Bronchial epithelial cell (primary cell): Measurements from ENCODE around the gene CACNA1C. TPM values are rescaled to one million over a fixed set of nuclear protein-coding genes. Genes with fewer than 3 reads are reported as not detected.

Experiments
- DNase-seq: peaks from one replicate; pipeline ENCODE4 v3.0.0-alpha.2; 2010; ENCODE audit warnings: low read depth
- FAIRE-seq: peaks from 2 replicates; lab custom pipeline; 2011; peaks lifted over from hg19 to GRCh38; lab: Jason Lieb, UNC
- H3K27me3 ChIP-seq: 2 replicates; pipeline ENCODE4 v1.5.1; 2011; ENCODE audit warnings: low read length; ENCODE audit not compliant: control insufficient read depth, insufficient read depth
- H3K36me3 ChIP-seq: 2 replicates; pipeline ENCODE4 v1.5.1; 2011; ENCODE audit warnings: low read length; ENCODE audit not compliant: control insufficient read depth, insufficient read depth
- H3K4me3 ChIP-seq: 2 replicates; pipeline ENCODE4 v1.5.1; 2011; ENCODE audit warnings: mild to moderate bottlenecking, low read depth, low read length, control low read depth
- CTCF ChIP-seq: IDR thresholded peaks from 2 replicates; pipeline ENCODE4 v1.5.1; 2011; ENCODE audit warnings: mild to moderate bottlenecking, moderate library complexity, low read length, control low read depth, inconsistent platforms; ENCODE audit not compliant: insufficient read depth, severe bottlenecking
- total RNA-seq: library from RNA; depleted of rRNA; stranded (reverse); fragments of >200 nt; gene quantifications from 2 replicates; pipeline ENCODE4 v1.2.1, GENCODE V29; 2014

CACNA1C gene
- total RNA-seq, 1 donor from 2014 or later, result not detected

- no peak for TF ChIP-seq CTCF
- Histone ChIP-seq H3K27me3 (no peaks in the 10 kb centered on the region), H3K4me3 (no peak overlapping the region), H3K36me3 (no peaks in the 10 kb centered on the region)
- DNase-seq, result no peak
- no peak for FAIRE-seq
These were observed 410.9 kb downstream of the CACNA1C start for GRCh38 chr12:2463719-2464118.

GRCh38 chr12:2465681-2466080, 412.9 kb downstream of the CACNA1C start:
- DNase-seq (no peak), FAIRE-seq (no peak)
- no peaks in the 10 kb centered on the region for H3K27me3 ChIP-seq
- H3K4me3 ChIP-seq, result no peak overlapping the region
- no peak for TF ChIP-seq CTCF
- H3K36me3 ChIP-seq, result no peaks in the 10 kb centered on the region

GRCh38 chr12:2466211-2466610, 413.4 kb downstream of the CACNA1C start:
- FAIRE-seq, result peak; percentile 32
- TF ChIP-seq CTCF, result no peak

GRCh38 chr12:2467447-2468195, 414.8 kb downstream of the CACNA1C start:
- no peaks in the 10 kb centered on the region for H3K36me3 ChIP-seq
- H3K27me3 ChIP-seq, result no peaks in the 10 kb centered on the region
- no peak for TF ChIP-seq CTCF
- FAIRE-seq (no peak), DNase-seq (no peak)
- H3K4me3 ChIP-seq, result no peak overlapping the region

More at GRCh38 chr12:2466211-2466610, 413.4 kb downstream of the CACNA1C start:
- Histone ChIP-seq H3K4me3 (no peak overlapping the region), H3K36me3 (no peaks in the 10 kb centered on the region), H3K27me3 (no peaks in the 10 kb centered on the region)
- DNase-seq, result no peak

- no peaks in the 10 kb centered on the region for H3K36me3 ChIP-seq
- FAIRE-seq (no peak), DNase-seq (no peak)
- TF ChIP-seq CTCF, result no peak
- H3K4me3 ChIP-seq, result no peak overlapping the region
- H3K27me3 ChIP-seq, result no peaks in the 10 kb centered on the region
These were observed 423.2 kb downstream of the CACNA1C start for GRCh38 chr12:2475984-2476383.
